Smooth muscle cell (in vitro differentiated cells): ENCODE measurements around the gene VAC14. TPM values are rescaled to one million over a fixed set of nuclear protein-coding genes. Genes with fewer than 3 reads are reported as not detected.

ENCODE experiments used
- DNase-seq: peaks from one replicate; lab custom pipeline; 2025; ENCODE audit not compliant: unreplicated experiment; lab: John Stamatoyannopoulos, UW
- H2AFZ ChIP-seq: fragments of 200-600 bp; sonication (generic); 2 replicates; pipeline ENCODE4 v1.6.0; 2016; ENCODE audit warnings: antibody characterized with exemption, low read depth, mild to moderate bottlenecking
- H3F3A ChIP-seq: fragments of 200-600 bp; sonication (generic); 2 replicates; pipeline ENCODE4 v1.6.0; 2017; ENCODE audit warnings: antibody characterized with exemption, low read depth
- H3K27ac ChIP-seq: fragments of 200-600 bp; sonication (generic); 2 replicates; pipeline ENCODE4 v1.5.1; 2016; ENCODE audit warnings: low read depth, mild to moderate bottlenecking
- H3K27me3 ChIP-seq: fragments of 200-600 bp; sonication (generic); 2 replicates; pipeline ENCODE4 v1.6.1; 2016; ENCODE audit warnings: low read depth, mild to moderate bottlenecking
- H3K36me3 ChIP-seq: fragments of 200-600 bp; sonication (generic); 2 replicates; pipeline ENCODE4 v1.5.1; 2016; ENCODE audit warnings: low read depth
- H3K4me1 ChIP-seq: fragments of 200-600 bp; sonication (generic); 2 replicates; pipeline ENCODE4 v1.5.1; 2016; ENCODE audit warnings: low read depth
- H3K4me2 ChIP-seq: fragments of 200-600 bp; sonication (generic); 2 replicates; pipeline ENCODE4 v1.6.0; 2016; ENCODE audit warnings: mild to moderate bottlenecking
- H3K4me3 ChIP-seq: fragments of 200-600 bp; sonication (generic); 2 replicates; pipeline ENCODE4 v1.5.1; 2016; ENCODE audit warnings: mild to moderate bottlenecking
- H3K79me2 ChIP-seq: fragments of 200-600 bp; sonication (generic); 2 replicates; pipeline ENCODE4 v1.6.0; 2016; ENCODE audit warnings: low read depth, mild to moderate bottlenecking
- H3K9ac ChIP-seq: fragments of 200-600 bp; sonication (generic); 2 replicates; pipeline ENCODE4 v1.6.0; 2016; ENCODE audit warnings: low read depth
- H3K9me3 ChIP-seq: fragments of 200-600 bp; sonication (generic); replicated peaks from 2 replicates; pipeline ENCODE4 v1.5.1; 2016; ENCODE audit warnings: low read depth
- H4K20me1 ChIP-seq: fragments of 200-600 bp; sonication (generic); 2 replicates; pipeline ENCODE4 v1.6.0; 2016; ENCODE audit warnings: low read depth
- WGBS: methylation state at CpG from one replicate; pipeline ENCODE4 v1.1.7; 2016; ENCODE audit warnings: low lambda C conversion rate; 5-methylcytosine and 5-hydroxymethylcytosine counted together
- polyA plus RNA-seq: library from polyadenylated mRNA; unstranded; fragments of >200 nt; fragmentation: Nextera tagmentation; extraction: Ambion mirVana; gene quantifications from 2 replicates; pipeline ENCODE4 v1.2.1, GENCODE V29; 2016
- total RNA-seq: library from RNA; depleted of rRNA; stranded (reverse); fragments of >200 nt; gene quantifications from 2 replicates; pipeline ENCODE4 v1.2.3, GENCODE V29; 2014
- TF ChIP-seq, protein P1 (sequence below): fragments of 200-600 bp; sonication (generic); IDR thresholded peaks from 2 replicates; pipeline ENCODE4 v1.5.1; 2017; ENCODE audit warnings: borderline replicate concordance, mild to moderate bottlenecking, antibody characterized with exemption; ENCODE audit not compliant: insufficient read depth, poor library complexity, severe bottlenecking

VAC14 gene
- total and polyA plus RNA-seq, 2 experiments from 2014 or later, result 27.9 to 52.3 TPM

DNA sequence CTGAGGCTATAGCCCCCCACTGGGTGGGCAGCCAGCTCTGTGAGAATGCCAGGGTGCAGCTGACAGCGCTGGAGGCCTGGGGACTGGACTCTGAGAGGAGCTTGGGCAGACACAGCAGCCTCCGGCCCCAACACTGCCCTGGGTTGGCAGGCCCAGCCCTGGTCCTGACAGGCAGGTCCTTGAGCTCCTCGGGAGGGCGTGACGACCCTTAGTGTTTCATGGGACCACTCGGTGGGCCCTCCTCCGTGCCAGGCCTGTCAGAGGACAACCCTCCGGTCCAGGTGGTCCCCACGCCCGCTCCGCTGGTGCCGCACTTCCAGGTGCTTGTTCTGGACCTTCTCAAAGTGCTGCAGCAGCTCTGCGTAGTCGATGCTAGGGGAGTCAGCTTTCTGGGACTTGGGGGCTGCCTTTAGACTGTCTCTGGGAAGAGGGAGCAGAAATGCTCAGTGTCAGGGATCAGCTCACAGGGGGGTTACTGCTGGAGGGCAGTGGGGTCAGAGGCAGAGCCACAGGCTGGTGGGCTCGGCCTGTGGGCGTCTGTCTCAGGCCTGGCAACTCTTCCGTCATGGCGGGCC lies 113.2 kb downstream of the VAC14 start:
- TF ChIP-seq, protein P1, sequence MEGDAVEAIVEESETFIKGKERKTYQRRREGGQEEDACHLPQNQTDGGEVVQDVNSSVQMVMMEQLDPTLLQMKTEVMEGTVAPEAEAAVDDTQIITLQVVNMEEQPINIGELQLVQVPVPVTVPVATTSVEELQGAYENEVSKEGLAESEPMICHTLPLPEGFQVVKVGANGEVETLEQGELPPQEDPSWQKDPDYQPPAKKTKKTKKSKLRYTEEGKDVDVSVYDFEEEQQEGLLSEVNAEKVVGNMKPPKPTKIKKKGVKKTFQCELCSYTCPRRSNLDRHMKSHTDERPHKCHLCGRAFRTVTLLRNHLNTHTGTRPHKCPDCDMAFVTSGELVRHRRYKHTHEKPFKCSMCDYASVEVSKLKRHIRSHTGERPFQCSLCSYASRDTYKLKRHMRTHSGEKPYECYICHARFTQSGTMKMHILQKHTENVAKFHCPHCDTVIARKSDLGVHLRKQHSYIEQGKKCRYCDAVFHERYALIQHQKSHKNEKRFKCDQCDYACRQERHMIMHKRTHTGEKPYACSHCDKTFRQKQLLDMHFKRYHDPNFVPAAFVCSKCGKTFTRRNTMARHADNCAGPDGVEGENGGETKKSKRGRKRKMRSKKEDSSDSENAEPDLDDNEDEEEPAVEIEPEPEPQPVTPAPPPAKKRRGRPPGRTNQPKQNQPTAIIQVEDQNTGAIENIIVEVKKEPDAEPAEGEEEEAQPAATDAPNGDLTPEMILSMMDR, result no peak
- no peak overlapping the region for H2AFZ ChIP-seq
- peaks cover 21% of the 10 kb centered on the region for H4K20me1 ChIP-seq
- no peak overlapping the region for H3K9ac ChIP-seq
- H3K4me3 ChIP-seq, result no peak overlapping the region
- H3K4me2 ChIP-seq, result no peak overlapping the region
- DNase-seq, result no peak
- 93% methylated on average over 18 of the region's 18 CpGs for WGBS
- no peak overlapping the region for H3K27ac ChIP-seq
- H3K4me1 ChIP-seq, result peaks cover 11% of the 10 kb centered on the region
- H3K9me3 ChIP-seq, result no peaks in the 10 kb centered on the region
- H3K36me3 ChIP-seq, result no peaks in the 10 kb centered on the region
- H3F3A ChIP-seq, result peaks cover 7% of the 10 kb centered on the region
- no peaks in the 10 kb centered on the region for H3K27me3 ChIP-seq
- peaks cover 26% of the 10 kb centered on the region for H3K79me2 ChIP-seq

DNA sequence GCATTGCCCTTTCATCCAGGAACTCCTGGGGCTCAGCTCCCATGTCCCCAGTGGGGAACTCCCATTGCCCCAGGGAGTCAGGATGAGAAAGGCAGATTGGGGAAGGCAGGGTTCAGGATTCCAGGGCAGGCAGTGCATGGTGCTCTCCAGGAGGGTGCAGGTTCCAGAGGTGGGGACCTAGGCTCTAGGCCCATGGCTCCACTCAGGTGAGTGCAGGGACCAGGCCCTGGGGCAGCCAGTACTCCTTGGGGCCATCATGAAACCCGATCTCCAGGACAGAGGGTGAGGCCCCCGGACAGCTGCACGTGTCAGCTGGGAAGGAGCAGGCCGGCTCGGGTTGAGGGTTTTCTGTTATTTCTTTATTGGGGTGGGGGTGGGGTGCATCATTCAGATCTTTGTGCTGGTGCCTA lies 113.9 kb downstream of the VAC14 start:
- no peak for DNase-seq
- peaks cover 11% of the 10 kb centered on the region for H3K4me1 ChIP-seq
- H3K79me2 ChIP-seq, result peaks cover 31% of the 10 kb centered on the region
- H3K4me3 ChIP-seq, result no peak overlapping the region
- peaks cover 5% of the 10 kb centered on the region for H3F3A ChIP-seq
- no peaks in the 10 kb centered on the region for H3K36me3 ChIP-seq
- WGBS, result 24% methylated on average over 5 of the region's 5 CpGs
- H4K20me1 ChIP-seq, result peaks cover 28% of the 10 kb centered on the region
- H3K27me3 ChIP-seq, result no peaks in the 10 kb centered on the region
- H3K9ac ChIP-seq, result no peak overlapping the region
- H3K9me3 ChIP-seq, result no peaks in the 10 kb centered on the region
- no peak overlapping the region for H2AFZ ChIP-seq
- H3K27ac ChIP-seq, result no peak overlapping the region
- TF ChIP-seq, protein P1, result no peak
- H3K4me2 ChIP-seq, result peak overlapping the region; percentile 78

DNA sequence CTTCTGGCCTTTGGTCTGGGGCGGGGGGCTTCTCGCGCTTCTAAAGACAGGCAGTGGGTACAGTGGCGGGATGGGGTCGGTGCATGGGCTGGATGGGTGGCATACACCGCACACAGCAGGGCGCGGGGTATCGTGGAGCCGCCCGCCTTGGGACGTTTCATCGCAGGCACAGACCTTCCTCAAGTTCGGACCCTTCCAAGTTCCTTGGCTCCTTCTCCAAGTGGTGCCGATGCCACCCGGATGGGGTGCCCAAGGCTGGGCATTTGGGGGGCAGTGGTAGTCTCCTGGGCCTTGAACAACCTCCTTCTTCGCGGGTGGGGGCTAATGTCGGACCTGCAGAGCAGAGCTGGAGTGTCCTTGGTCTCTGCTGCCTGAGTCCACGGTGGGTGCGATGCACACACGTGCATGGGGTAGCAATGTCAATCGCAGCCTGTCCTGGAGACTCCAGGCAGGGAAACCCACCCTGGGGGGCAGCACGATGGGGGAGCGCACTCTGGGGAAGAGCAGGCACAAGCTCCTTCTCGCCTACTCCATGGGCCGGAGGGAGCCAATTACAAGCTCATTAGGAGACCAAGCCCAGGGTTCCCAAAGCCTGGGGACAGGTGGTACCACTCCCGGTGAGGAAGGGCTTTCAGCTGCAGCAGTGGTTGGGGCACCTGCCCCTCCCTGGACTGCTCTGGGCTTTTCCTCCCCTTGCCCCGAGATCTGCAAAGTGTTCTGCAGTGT lies 114.4 kb downstream of the VAC14 start:
- no peak overlapping the region for H3K9ac ChIP-seq
- H3K4me2 ChIP-seq, result peak overlapping the region; percentile 78
- peaks cover 33% of the 10 kb centered on the region for H4K20me1 ChIP-seq
- WGBS, result 52% methylated on average over 28 of the region's 29 CpGs
- TF ChIP-seq, protein P1, result no peak
- no peaks in the 10 kb centered on the region for H3K36me3 ChIP-seq
- DNase-seq, result no peak
- peaks cover 35% of the 10 kb centered on the region for H3K79me2 ChIP-seq
- no peaks in the 10 kb centered on the region for H3K9me3 ChIP-seq
- H2AFZ ChIP-seq, result no peak overlapping the region
- no peaks in the 10 kb centered on the region for H3K27me3 ChIP-seq
- peaks cover 11% of the 10 kb centered on the region for H3K4me1 ChIP-seq
- no peak overlapping the region for H3K27ac ChIP-seq
- no peaks in the 10 kb centered on the region for H3F3A ChIP-seq
- H3K4me3 ChIP-seq, result peak overlapping the region; percentile 44
